Testis (tissue), 5 donors: ENCODE results near the gene RLN2. TPM values are rescaled to one million over a fixed set of nuclear protein-coding genes. Genes with fewer than 3 reads are reported as not detected.
"Not testable (repeated sequence)": the region's sequence is repeated elsewhere in the genome, so short reads cannot be mapped to it uniquely, and the experiment has no call there.

Experiments
- DNase-seq: peaks from one replicate; pipeline ENCODE4 v3.0.0-alpha.2; 2019
- H3K27ac ChIP-seq, 2 donors: fragments of 200-600 bp; sonication (generic); one replicate each; pipeline ENCODE4 v1.5.1; 2019
- H3K27me3 ChIP-seq: fragments of 200-600 bp; sonication (generic); one replicate; pipeline ENCODE4 v1.5.1; 2019
- H3K36me3 ChIP-seq: fragments of 200-600 bp; sonication (generic); one replicate; pipeline ENCODE4 v1.5.1; 2017; ENCODE audit warnings: low read depth; ENCODE audit errors: missing control alignments
- H3K4me1 ChIP-seq: fragments of 200-600 bp; sonication (generic); one replicate; pipeline ENCODE4 v1.5.1; 2019
- H3K4me3 ChIP-seq, 2 donors: fragments of 200-600 bp; sonication (generic); one replicate each; pipeline ENCODE4 v1.5.1; 2017 to 2019
- H3K9me3 ChIP-seq: fragments of 200-600 bp; sonication (generic); one replicate; pipeline ENCODE4 v1.5.1; 2017
- POLR2A ChIP-seq: fragments of 450-650 bp; IDR thresholded peaks from one replicate; pipeline ENCODE4 v1.6.1; 2017; ENCODE audit warnings: antibody characterized with exemption, mild to moderate bottlenecking, moderate library complexity
- WGBS, 2 donors: methylation state at CpG; one replicate each; pipeline ENCODE4 v1.1.5; 2018; 5-methylcytosine and 5-hydroxymethylcytosine counted together
- intact Hi-C: fragments of 100-400 bp; cut with DNase I; formaldehyde crosslinking; loops from one replicate; pipeline ENCODE4 v1.15.1; 2023; ENCODE audit warnings: low total_unique reads
- long read RNA-seq, 2 donors: transcript quantifications; one replicate each; lab custom pipeline, GENCODE V29; 2026
- polyA plus RNA-seq: library from polyadenylated mRNA; stranded (reverse); fragments of 350-450 nt; fragmentation: Illumina TruSeq; extraction: RNeasy Lipid Tissue Mini Kit (QIAGEN cat#74804); gene quantifications from one replicate; pipeline ENCODE4 v1.2.3, GENCODE V29; 2014; ENCODE audit warnings: low read depth, low replicate concordance; ENCODE audit not compliant: insufficient read depth
- total RNA-seq, 2 donors: library from RNA; depleted of rRNA; stranded (reverse); fragments of >200 nt; gene quantifications; one replicate each; pipeline ENCODE4 v1.2.3, GENCODE V29; 2016
- TF ChIP-seq, protein P1 (sequence below), 3 experiments: fragments of 450-650 bp in 2 of 3; fragments of 200-600 bp in 1 of 3; sonication (generic) in 1 of 3; IDR thresholded peaks; one replicate each; pipeline ENCODE4 v1.5.1; 2016 to 2019; ENCODE audit warnings: antibody characterized with exemption in 3 of 3, mild to moderate bottlenecking in 2 of 3, moderate library complexity in 1 of 3

RLN2 gene, protein sequence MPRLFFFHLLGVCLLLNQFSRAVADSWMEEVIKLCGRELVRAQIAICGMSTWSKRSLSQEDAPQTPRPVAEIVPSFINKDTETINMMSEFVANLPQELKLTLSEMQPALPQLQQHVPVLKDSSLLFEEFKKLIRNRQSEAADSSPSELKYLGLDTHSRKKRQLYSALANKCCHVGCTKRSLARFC
- total RNA-seq, result 1 to 10 TPM in 1 of 2 donors, under 1 TPM in 1; 0.74 to 1.7 TPM
- polyA plus RNA-seq, result 8.1 TPM
- long read RNA-seq, donor 1, result 0 reads
- long read RNA-seq, donor 2, result 0 reads

DNA sequence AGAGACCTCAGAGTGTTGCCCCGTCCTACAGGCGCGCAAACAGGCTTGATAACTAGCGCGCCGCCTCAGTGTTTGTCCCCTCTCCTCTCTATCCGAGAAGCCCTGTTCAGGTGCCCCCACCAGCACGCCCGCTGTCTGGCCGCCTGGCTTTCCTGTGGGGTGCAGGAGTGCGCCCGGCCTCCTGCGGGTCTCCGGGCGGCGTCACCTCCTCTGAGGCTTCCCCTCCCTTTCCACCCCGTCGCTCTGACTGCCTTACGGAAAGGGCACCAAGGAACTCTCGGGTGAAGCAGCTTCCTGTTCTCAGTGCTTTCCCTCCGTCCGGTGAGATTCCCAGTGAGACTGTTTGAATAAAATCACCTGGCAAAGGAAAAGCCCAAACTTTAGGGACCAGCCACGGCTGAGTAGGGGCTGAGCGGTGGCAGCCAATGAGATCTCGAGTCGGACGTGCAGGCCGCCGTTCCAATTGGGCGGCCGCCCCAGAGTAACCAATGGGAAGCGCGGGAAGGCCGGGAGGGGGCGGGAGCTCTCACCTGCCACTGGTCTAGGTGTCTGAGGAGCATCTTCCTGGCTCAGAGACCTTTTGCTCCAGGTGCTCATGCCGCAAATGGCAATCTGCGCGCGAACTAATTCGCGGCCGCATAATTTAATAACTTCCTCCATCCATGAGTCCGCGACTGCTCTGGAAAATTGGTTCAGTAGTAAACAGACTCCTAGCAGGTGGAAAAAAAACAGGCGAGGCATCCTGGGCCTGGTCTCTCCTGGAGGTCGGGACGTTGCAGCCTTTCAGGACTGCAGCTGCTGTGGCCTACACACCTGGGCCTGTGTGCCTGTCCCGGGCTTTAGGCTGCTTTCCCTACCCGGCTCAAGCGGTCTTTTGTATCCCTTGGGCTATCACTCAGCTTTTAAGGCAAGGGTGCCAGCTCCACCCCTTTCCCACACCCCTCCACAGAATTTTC is at the start of gene RLN2:
TSS of gene RLN2 (minus strand) at position 877 of the 956 bp plus-strand sequence. CDS start at position 741, 136 bp downstream.
- H3K4me1 ChIP-seq, H3K36me3 ChIP-seq, H3K27me3 ChIP-seq, intact Hi-C loops, DNase-seq, H3K9me3 ChIP-seq, H3K27ac ChIP-seq: not testable (repeated sequence)
- H3K4me3 ChIP-seq, result peak within 1 kb of the TSS in 1 of 2 donors; percentile 29
- whole genome bisulfite sequencing, 2 donors, result 26 to 35% methylated on average over 13 to 17 of the region's 50 CpGs

DNA sequence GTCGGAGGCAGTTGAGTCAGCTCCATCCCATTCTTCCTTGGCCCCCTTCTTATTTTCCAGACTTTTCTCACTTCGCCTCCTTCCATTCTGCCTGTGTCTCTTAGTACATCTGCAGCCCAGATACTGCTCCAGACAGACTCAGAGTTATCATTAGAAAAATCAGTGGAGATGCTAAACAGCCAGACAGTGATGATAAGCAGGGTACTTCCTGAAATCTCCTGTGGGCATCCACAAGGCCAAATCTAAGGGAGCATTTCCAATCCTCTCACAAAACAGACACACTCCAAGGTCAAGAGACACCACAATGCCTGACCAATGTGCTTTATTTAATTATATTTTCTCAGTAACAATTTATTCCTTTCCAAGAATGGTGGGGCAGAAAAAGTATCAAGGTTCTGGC is 49.7 kb upstream of the RLN2 start:
- 100% methylated on average over 2 of the region's 2 CpGs for WGBS, 2 donors
- DNase-seq, result no peak
- no peaks in the 10 kb centered on the region for H3K36me3 ChIP-seq
- H3K4me3 ChIP-seq, result no peak overlapping the region
- intact Hi-C loops, result no loop called here
- H3K9me3 ChIP-seq, result no peaks in the 10 kb centered on the region
- H3K27ac ChIP-seq, result no peak overlapping the region
- TF ChIP-seq, protein P1, sequence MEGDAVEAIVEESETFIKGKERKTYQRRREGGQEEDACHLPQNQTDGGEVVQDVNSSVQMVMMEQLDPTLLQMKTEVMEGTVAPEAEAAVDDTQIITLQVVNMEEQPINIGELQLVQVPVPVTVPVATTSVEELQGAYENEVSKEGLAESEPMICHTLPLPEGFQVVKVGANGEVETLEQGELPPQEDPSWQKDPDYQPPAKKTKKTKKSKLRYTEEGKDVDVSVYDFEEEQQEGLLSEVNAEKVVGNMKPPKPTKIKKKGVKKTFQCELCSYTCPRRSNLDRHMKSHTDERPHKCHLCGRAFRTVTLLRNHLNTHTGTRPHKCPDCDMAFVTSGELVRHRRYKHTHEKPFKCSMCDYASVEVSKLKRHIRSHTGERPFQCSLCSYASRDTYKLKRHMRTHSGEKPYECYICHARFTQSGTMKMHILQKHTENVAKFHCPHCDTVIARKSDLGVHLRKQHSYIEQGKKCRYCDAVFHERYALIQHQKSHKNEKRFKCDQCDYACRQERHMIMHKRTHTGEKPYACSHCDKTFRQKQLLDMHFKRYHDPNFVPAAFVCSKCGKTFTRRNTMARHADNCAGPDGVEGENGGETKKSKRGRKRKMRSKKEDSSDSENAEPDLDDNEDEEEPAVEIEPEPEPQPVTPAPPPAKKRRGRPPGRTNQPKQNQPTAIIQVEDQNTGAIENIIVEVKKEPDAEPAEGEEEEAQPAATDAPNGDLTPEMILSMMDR (IDR thresholded peaks at IDR 0.05), result no peak
- no peak for TF ChIP-seq POLR2A
- no peaks in the 10 kb centered on the region for H3K27me3 ChIP-seq
- no peaks in the 10 kb centered on the region for H3K4me1 ChIP-seq

DNA sequence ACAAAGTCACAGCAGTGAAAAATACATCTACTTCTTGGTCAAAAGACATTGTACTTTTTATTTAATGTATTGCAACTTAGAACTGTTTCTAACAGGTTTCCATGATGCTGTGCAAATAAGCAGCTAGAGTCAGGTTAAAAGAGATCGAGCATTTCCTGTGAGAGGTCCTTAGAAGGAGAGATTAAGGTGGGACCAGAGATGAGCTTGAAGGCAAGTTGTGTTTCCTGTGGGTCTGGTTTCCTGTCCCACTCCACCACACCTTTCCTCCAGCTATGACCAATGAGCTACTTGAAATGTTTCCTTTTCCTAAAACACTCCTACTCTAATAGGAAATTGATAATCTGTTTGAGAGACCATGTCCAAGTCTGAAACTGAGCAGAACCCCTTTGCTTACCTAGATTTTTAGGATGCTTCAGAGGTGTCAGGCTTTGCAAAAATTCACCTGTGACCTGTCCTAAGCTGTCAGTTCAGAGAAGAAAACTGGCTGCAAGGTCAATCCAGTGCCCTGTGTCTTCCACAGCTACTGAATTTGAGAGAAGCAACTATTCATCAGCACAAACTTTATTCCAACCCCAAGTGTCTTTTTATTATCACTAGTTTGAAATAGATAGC is 48.2 kb upstream of the RLN2 start:
- H3K27me3 ChIP-seq, result no peaks in the 10 kb centered on the region
- TF ChIP-seq POLR2A, result no peak
- TF ChIP-seq, protein P1 (IDR thresholded peaks at IDR 0.05), result no peak
- no peaks in the 10 kb centered on the region for H3K9me3 ChIP-seq
- no peaks in the 10 kb centered on the region for H3K36me3 ChIP-seq
- no peak overlapping the region for H3K4me3 ChIP-seq
- intact Hi-C loops, result no loop called here
- WGBS, 2 donors, result 86 to 92% methylated on average over 1 of the region's 1 CpG
- no peaks in the 10 kb centered on the region for H3K4me1 ChIP-seq
- no peak overlapping the region for H3K27ac ChIP-seq
- DNase-seq, result no peak

DNA sequence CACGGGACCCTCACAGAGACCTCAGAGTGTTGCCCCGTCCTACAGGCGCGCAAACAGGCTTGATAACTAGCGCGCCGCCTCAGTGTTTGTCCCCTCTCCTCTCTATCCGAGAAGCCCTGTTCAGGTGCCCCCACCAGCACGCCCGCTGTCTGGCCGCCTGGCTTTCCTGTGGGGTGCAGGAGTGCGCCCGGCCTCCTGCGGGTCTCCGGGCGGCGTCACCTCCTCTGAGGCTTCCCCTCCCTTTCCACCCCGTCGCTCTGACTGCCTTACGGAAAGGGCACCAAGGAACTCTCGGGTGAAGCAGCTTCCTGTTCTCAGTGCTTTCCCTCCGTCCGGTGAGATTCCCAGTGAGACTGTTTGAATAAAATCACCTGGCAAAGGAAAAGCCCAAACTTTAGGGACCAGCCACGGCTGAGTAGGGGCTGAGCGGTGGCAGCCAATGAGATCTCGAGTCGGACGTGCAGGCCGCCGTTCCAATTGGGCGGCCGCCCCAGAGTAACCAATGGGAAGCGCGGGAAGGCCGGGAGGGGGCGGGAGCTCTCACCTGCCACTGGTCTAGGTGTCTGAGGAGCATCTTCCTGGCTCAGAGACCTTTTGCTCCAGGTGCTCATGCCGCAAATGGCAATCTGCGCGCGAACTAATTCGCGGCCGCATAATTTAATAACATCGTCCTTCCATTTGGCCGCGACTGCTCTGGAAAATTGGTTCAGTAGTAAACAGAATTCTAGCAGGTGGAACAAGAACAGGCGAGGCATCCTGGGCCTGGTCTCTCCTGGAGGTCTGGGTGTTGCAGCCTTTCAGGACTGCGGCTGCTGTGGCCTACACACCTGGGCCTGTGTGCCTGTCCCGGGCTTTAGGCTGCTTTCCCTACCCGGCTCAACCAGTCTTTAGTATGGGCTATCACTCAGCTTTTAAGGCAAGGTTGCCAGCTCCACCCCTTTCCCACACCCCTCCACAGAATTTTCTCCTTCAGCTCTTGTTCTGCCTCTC is 34.8 kb upstream of the RLN2 start, which contains the start of gene RLN1:
TSS of gene RLN1 (minus strand) at position 885 of the 990 bp plus-strand sequence. CDS start at position 755, 130 bp downstream.
- H3K4me1 ChIP-seq, H3K9me3 ChIP-seq, intact Hi-C loops, H3K27me3 ChIP-seq, H3K36me3 ChIP-seq, H3K4me3 ChIP-seq, H3K27ac ChIP-seq: not testable (repeated sequence)
- WGBS, 2 donors, result 14 to 32% methylated on average over 14 of the region's 50 CpGs
- DNase-seq, result peak; percentile 20

DNA sequence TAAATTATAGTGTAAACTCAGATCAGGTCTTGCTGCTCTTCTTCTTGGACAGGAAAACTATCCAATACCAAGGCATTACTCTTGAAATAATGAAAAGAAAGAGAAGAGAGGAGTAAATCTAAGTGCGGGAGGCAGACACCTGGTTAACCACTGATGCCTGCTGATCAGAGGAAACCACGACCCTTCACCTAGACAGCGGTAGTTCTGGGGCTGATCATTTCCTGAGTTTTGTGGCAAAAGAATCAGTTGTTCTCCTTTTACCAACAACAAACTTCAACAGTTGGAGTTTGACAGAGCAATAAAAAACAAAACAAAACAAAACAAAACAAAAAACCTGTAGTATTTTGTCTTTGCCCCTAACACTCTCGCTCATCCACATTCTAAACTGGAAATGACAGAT is 32.2 kb upstream of the RLN2 start:
- intact Hi-C loops, result no loop called here
- H3K4me3 ChIP-seq, result no peak overlapping the region
- TF ChIP-seq, protein P1 (IDR thresholded peaks at IDR 0.05), result no peak
- no peak for TF ChIP-seq POLR2A
- no peaks in the 10 kb centered on the region for H3K9me3 ChIP-seq
- H3K36me3 ChIP-seq, result no peaks in the 10 kb centered on the region
- WGBS, 2 donors, result 80% methylated on average over 4 of the region's 4 CpGs
- no peaks in the 10 kb centered on the region for H3K4me1 ChIP-seq
- H3K27me3 ChIP-seq, result no peaks in the 10 kb centered on the region
- no peak for DNase-seq
- H3K27ac ChIP-seq, result no peak overlapping the region

DNA sequence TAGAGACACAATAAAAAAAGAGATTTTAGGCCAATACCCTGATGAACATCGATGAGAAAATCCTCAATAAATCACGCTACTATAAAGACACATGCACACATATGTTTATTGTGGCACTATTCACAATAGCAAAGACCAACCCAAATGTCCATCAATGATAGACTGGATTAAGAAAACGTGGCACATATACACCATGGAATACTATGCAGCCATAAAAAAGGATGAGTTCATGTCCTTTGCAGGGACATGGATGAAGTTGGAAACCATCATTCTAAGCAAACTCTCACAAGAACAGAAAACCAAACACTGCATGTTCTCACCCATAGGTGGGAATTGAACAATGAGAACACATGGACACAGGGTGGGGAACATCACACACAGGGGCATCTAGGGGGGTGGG is 26.8 kb upstream of the RLN2 start:
- H3K27ac ChIP-seq, H3K4me3 ChIP-seq, H3K9me3 ChIP-seq, H3K27me3 ChIP-seq, H3K36me3 ChIP-seq, DNase-seq, intact Hi-C loops, H3K4me1 ChIP-seq: not testable (repeated sequence)
- 80 to 87% methylated on average over 3 of the region's 3 CpGs for WGBS, 2 donors
